HEK293 (cell line): Measurements from ENCODE around the gene GOLGA1.

Experiments used
- CTCF ChIA-PET: fragments of 350-600 bp; formaldehyde crosslinking; extraction: SDS; loops from one replicate; lab custom pipeline; 2021; ENCODE audit warnings: antibody characterized with exemption; lab: Yijun Ruan, JAX
- POLR2A ChIA-PET: fragments of 300-600 bp; formaldehyde crosslinking; extraction: SDS; loops from one replicate; lab custom pipeline; 2020; ENCODE audit warnings: antibody characterized with exemption, inconsistent platforms; lab: Yijun Ruan, JAX
- H3K27ac ChIP-seq: fragments of 200-500 bp; sonication (Bioruptor generic); 2 replicates; pipeline ENCODE4 v1.5.1; 2014; ENCODE audit warnings: low read depth, low read length, control low read depth, inconsistent platforms; ENCODE audit errors: extremely low read depth
- H3K36me3 ChIP-seq, 2 experiments: fragments of 200-500 bp in 1 of 2; sonication (Bioruptor generic) in 1 of 2; 1 replicate in 1 of 2; 2 replicates in 1 of 2; pipeline ENCODE4 v1.5.1; 2014 to 2017; ENCODE audit warnings: inconsistent platforms in 2 of 2, low read length in 2 of 2; ENCODE audit not compliant: control insufficient read depth in 2 of 2, insufficient read depth in 1 of 2
- H3K4me1 ChIP-seq: fragments of 200-500 bp; sonication (Bioruptor generic); 2 replicates; pipeline ENCODE4 v1.5.1; 2014; ENCODE audit warnings: mild to moderate bottlenecking, low read length, inconsistent platforms; ENCODE audit not compliant: control insufficient read depth, insufficient read depth
- H3K4me3 ChIP-seq: 2 replicates; pipeline ENCODE4 v1.5.1; 2011; ENCODE audit warnings: low read depth, mild to moderate bottlenecking, control low read depth, low read length, moderate library complexity
- H3K9me3 ChIP-seq: fragments of 200-500 bp; sonication (Bioruptor generic); 2 replicates; pipeline ENCODE4 v1.5.1; 2014; ENCODE audit warnings: low read depth, low read length, inconsistent platforms; ENCODE audit not compliant: control insufficient read depth, insufficient read depth
- GLIS1 ChIP-seq: fragments of 450-650 bp; formaldehyde crosslinking; IDR thresholded peaks from 2 replicates; pipeline ENCODE4 v1.5.1; 2016; ENCODE audit warnings: missing biosample characterization, missing genetic modification characterization
- HOXD13 ChIP-seq: sonication (generic); formaldehyde crosslinking; IDR thresholded peaks from 2 replicates; pipeline ENCODE4 v1.8.0; 2022; ENCODE audit warnings: missing genetic modification reagents, borderline replicate concordance
- KLF10 ChIP-seq: fragments of 450-650 bp; IDR thresholded peaks from 2 replicates; pipeline ENCODE4 v1.5.1; 2018; ENCODE audit warnings: missing biosample characterization, mild to moderate bottlenecking, missing genetic modification characterization
- MEIS1 ChIP-seq: sonication (generic); formaldehyde crosslinking; IDR thresholded peaks from 2 replicates; pipeline ENCODE4 v1.8.1; 2022; ENCODE audit warnings: missing genetic modification reagents, mild to moderate bottlenecking, borderline replicate concordance
- PATZ1 ChIP-seq: fragments of 450-650 bp; formaldehyde crosslinking; IDR thresholded peaks from 2 replicates; pipeline ENCODE4 v1.5.1; 2016; ENCODE audit warnings: missing biosample characterization, missing genetic modification characterization
- SP7 ChIP-seq: fragments of 450-650 bp; formaldehyde crosslinking; IDR thresholded peaks from 2 replicates; pipeline ENCODE4 v1.5.1; 2016; ENCODE audit warnings: missing biosample characterization, missing genetic modification characterization
- ZBTB48 ChIP-seq: fragments of 450-650 bp; formaldehyde crosslinking; IDR thresholded peaks from 2 replicates; pipeline ENCODE4 v1.5.1; 2016; ENCODE audit warnings: missing biosample characterization, missing genetic modification characterization
- ZFHX2 ChIP-seq: fragments of 450-650 bp; formaldehyde crosslinking; conservative IDR thresholded peaks from 2 replicates; pipeline ENCODE4 v1.5.1; 2016; ENCODE audit warnings: missing biosample characterization, missing genetic modification characterization
- ZFP37 ChIP-seq: fragments of 450-650 bp; formaldehyde crosslinking; IDR thresholded peaks from 2 replicates; pipeline ENCODE4 v1.5.1; 2016; ENCODE audit warnings: missing biosample characterization, missing genetic modification characterization
- ZNF10 ChIP-seq: fragments of 450-650 bp; formaldehyde crosslinking; IDR thresholded peaks from 2 replicates; pipeline ENCODE4 v1.5.1; 2017; ENCODE audit warnings: missing biosample characterization, missing genetic modification characterization
- ZNF114 ChIP-seq: fragments of 450-650 bp; formaldehyde crosslinking; IDR thresholded peaks from 2 replicates; pipeline ENCODE4 v1.5.0; 2017; ENCODE audit warnings: missing biosample characterization, missing genetic modification characterization
- ZNF121 ChIP-seq: fragments of 450-650 bp; formaldehyde crosslinking; IDR thresholded peaks from 2 replicates; pipeline ENCODE4 v1.5.1; 2016; ENCODE audit warnings: missing biosample characterization, missing genetic modification characterization
- ZNF174 ChIP-seq: fragments of 450-650 bp; formaldehyde crosslinking; IDR thresholded peaks from 2 replicates; pipeline ENCODE4 v1.5.0; 2017; ENCODE audit warnings: missing biosample characterization, mild to moderate bottlenecking, missing genetic modification characterization
- ZNF211 ChIP-seq: fragments of 450-650 bp; formaldehyde crosslinking; IDR thresholded peaks from 2 replicates; pipeline ENCODE4 v1.5.1; 2016; ENCODE audit warnings: low read depth, missing biosample characterization, missing genetic modification characterization
- ZNF23 ChIP-seq: fragments of 450-650 bp; formaldehyde crosslinking; IDR thresholded peaks from 2 replicates; pipeline ENCODE4 v1.5.1; 2016; ENCODE audit warnings: missing biosample characterization, missing genetic modification characterization, borderline replicate concordance
- ZNF26 ChIP-seq: fragments of 450-650 bp; formaldehyde crosslinking; IDR thresholded peaks from 2 replicates; pipeline ENCODE4 v1.5.1; 2016; ENCODE audit warnings: missing biosample characterization, missing genetic modification characterization
- ZNF266 ChIP-seq: fragments of 450-650 bp; formaldehyde crosslinking; IDR thresholded peaks from 2 replicates; pipeline ENCODE4 v1.5.1; 2016; ENCODE audit warnings: missing biosample characterization, missing genetic modification characterization, low read depth
- ZNF280C ChIP-seq: fragments of 450-650 bp; formaldehyde crosslinking; IDR thresholded peaks from 2 replicates; pipeline ENCODE4 v1.5.1; 2016; ENCODE audit warnings: missing biosample characterization, missing genetic modification characterization
- ZNF292 ChIP-seq: fragments of 450-650 bp; formaldehyde crosslinking; IDR thresholded peaks from 2 replicates; pipeline ENCODE4 v1.5.1; 2016; ENCODE audit warnings: low read depth, missing biosample characterization, missing genetic modification characterization, borderline replicate concordance
- ZNF433 ChIP-seq: fragments of 450-650 bp; formaldehyde crosslinking; IDR thresholded peaks from 2 replicates; pipeline ENCODE4 v1.5.1; 2016; ENCODE audit warnings: missing biosample characterization, missing genetic modification characterization, low read depth
- ZNF514 ChIP-seq: fragments of 450-650 bp; formaldehyde crosslinking; IDR thresholded peaks from 2 replicates; pipeline ENCODE4 v1.5.1; 2016; ENCODE audit warnings: missing biosample characterization, missing genetic modification characterization
- ZNF621 ChIP-seq: fragments of 450-650 bp; formaldehyde crosslinking; IDR thresholded peaks from 2 replicates; pipeline ENCODE4 v1.5.1; 2017; ENCODE audit warnings: missing biosample characterization, missing genetic modification characterization
- ZNF707 ChIP-seq: fragments of 450-650 bp; formaldehyde crosslinking; IDR thresholded peaks from 2 replicates; pipeline ENCODE4 v1.5.1; 2016; ENCODE audit warnings: missing biosample characterization, missing genetic modification characterization
- ZNF830 ChIP-seq: fragments of 450-650 bp; IDR thresholded peaks from 2 replicates; pipeline ENCODE4 v1.5.0; 2018; ENCODE audit warnings: missing biosample characterization, missing genetic modification characterization, low read depth, mild to moderate bottlenecking, moderate library complexity
- ZSCAN16 ChIP-seq: fragments of 450-650 bp; formaldehyde crosslinking; IDR thresholded peaks from 2 replicates; pipeline ENCODE4 v1.5.1; 2016; ENCODE audit warnings: missing biosample characterization, missing genetic modification characterization
- TF ChIP-seq, protein P1 (sequence below): fragments of 450-650 bp; formaldehyde crosslinking; IDR thresholded peaks from 2 replicates; pipeline ENCODE4 v1.5.1; 2016; ENCODE audit warnings: missing biosample characterization, missing genetic modification characterization
- TF ChIP-seq, protein P2 (sequence below): fragments of 450-650 bp; formaldehyde crosslinking; IDR thresholded peaks from 2 replicates; pipeline ENCODE4 v1.5.1; 2016; ENCODE audit warnings: missing biosample characterization, missing genetic modification characterization

GOLGA1 gene

GRCh38 chr9:124889006-124889405 is 51.9 kb downstream of the GOLGA1 start:
- CTCF ChIA-PET = no interaction called here
- TF ChIP-seq, protein P1, sequence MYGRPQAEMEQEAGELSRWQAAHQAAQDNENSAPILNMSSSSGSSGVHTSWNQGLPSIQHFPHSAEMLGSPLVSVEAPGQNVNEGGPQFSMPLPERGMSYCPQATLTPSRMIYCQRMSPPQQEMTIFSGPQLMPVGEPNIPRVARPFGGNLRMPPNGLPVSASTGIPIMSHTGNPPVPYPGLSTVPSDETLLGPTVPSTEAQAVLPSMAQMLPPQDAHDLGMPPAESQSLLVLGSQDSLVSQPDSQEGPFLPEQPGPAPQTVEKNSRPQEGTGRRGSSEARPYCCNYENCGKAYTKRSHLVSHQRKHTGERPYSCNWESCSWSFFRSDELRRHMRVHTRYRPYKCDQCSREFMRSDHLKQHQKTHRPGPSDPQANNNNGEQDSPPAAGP (tag by site-specific recombination) = no peak
- TF ChIP-seq ZNF10 (tag by site-specific recombination) (no peak), ZFP37 (tag by site-specific recombination) (no peak), ZNF121 (tag by site-specific recombination) (no peak), HOXD13 (CRISPR knock-in tag) (no peak), MEIS1 (no peak), ZNF266 (tag by site-specific recombination) (no peak), SP7 (no peak), ZNF23 (no peak), ZNF707 (tag by site-specific recombination) (no peak), ZNF621 (tag by site-specific recombination) (no peak), ZSCAN16 (tag by site-specific recombination) (no peak), ZNF830 (tag by site-specific recombination) (no peak)
- TF ChIP-seq, protein P2, sequence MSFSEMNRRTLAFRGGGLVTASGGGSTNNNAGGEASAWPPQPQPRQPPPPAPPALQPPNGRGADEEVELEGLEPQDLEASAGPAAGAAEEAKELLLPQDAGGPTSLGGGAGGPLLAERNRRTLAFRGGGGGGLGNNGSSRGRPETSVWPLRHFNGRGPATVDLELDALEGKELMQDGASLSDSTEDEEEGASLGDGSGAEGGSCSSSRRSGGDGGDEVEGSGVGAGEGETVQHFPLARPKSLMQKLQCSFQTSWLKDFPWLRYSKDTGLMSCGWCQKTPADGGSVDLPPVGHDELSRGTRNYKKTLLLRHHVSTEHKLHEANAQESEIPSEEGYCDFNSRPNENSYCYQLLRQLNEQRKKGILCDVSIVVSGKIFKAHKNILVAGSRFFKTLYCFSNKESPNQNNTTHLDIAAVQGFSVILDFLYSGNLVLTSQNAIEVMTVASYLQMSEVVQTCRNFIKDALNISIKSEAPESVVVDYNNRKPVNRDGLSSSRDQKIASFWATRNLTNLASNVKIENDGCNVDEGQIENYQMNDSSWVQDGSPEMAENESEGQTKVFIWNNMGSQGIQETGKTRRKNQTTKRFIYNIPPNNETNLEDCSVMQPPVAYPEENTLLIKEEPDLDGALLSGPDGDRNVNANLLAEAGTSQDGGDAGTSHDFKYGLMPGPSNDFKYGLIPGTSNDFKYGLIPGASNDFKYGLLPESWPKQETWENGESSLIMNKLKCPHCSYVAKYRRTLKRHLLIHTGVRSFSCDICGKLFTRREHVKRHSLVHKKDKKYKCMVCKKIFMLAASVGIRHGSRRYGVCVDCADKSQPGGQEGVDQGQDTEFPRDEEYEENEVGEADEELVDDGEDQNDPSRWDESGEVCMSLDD (tag by site-specific recombination) = no peak
- Histone ChIP-seq H3K27ac (no peak overlapping the region), H3K9me3 (no peaks in the 10 kb centered on the region), H3K4me3 (no peak overlapping the region), H3K4me1 (no peaks in the 10 kb centered on the region), H3K36me3 (peaks cover 0 to 76% of the 10 kb centered on the region in 2 experiments; a peak in 2 of 3 replicates)
- POLR2A ChIA-PET = interaction anchor here (1.0 to 1.5 kb wide), 2 partner anchors 17 to 41 kb away, joined by 3 read pairs; no protein-coding TSS in a partner anchor

DNA sequence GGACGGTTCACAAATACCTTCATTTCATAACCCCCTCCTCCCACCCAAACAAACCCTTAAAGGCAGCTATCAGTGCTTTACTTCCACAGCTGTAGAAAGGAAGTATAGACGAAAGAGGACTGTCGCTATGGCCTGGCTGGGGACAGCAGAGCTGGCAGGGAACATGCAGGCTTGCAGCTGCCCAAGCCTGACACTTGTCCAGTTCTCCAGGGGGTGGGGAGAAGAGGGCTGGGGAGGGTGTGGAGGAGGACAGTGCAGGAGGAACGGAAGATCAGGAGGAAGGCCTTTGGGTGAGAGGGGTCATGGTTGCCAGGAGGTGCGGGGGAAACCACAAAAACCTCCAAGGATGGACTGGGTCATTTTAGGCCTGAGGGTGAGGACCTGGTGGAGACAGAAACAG is 53.1 kb downstream of the GOLGA1 start:
- ChIA-PET POLR2A (interaction anchor here (1.5 to 1.7 kb wide), 2 partner anchors 16 to 31 kb away, joined by 3 to 4 read pairs; no protein-coding TSS in a partner anchor), CTCF (no interaction called here)
- no peaks in the 10 kb centered on the region for H3K9me3 ChIP-seq
- H3K4me1 ChIP-seq = no peaks in the 10 kb centered on the region
- no peak overlapping the region for H3K4me3 ChIP-seq
- H3K27ac ChIP-seq = no peak overlapping the region
- peaks cover 0 to 66% of the 10 kb centered on the region in 2 experiments; a peak in 2 of 3 replicates for H3K36me3 ChIP-seq
- TF ChIP-seq ZFHX2 (tag by site-specific recombination) (no peak), ZNF211 (tag by site-specific recombination) (no peak), ZNF514 (tag by site-specific recombination) (no peak), ZNF174 (tag by site-specific recombination) (no peak), ZNF26 (no peak), ZNF280C (tag by site-specific recombination) (no peak), PATZ1 (tag by site-specific recombination) (no peak), ZNF292 (tag by site-specific recombination) (no peak), ZBTB48 (tag by site-specific recombination) (no peak), ZNF433 (no peak), KLF10 (tag by site-specific recombination) (no peak), GLIS1 (no peak), ZNF114 (tag by site-specific recombination) (no peak)
